Superior temporal gyrus (tissue), 1 donor: ENCODE results near the gene CDH13.

ENCODE experiments used
- DNase-seq: peaks from one replicate; pipeline ENCODE4 v3.0.0-alpha.2; 2016; ENCODE audit errors: extremely low spot score

Gene CDH13

DNA sequence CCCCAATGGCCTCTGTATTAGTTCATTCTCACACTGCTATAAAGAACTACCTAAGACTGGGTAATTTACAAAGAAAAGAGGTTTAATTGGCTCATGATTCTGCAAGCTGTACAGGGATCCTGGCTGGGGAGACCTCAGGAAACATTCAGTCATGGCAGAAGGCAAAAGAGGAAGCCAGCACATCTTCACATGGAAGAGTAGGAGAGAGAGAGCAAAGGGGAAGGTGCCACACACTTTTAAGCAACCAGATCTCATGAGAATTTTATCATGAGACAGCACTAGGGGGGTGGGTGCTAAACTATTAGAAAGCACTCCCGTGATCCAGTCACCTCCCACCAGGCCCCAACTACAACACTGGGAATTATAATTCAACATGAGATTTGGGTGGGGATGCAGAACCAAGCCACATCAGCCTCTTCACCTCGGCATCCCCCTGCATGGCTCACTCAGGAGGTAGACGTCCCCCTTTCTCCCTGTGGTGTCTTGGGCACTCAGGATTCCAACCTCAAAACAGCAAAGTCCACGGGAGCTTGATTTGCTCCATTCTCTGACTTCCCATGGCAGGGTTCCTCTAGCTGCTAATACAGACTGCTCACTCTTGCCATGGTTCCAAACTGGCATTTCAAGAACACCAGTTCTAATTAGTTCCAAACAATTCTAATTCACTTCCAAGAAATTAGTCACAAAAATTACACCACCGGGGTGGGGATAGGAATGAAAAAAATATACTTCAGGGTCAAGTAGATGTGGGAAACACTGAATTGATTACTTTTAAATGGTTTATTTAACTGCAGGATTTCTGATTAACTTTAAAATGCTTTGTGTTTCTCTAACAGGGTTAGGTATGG, 977.2 kb downstream of the CDH13 start:
- DNase-seq = no peak

DNA sequence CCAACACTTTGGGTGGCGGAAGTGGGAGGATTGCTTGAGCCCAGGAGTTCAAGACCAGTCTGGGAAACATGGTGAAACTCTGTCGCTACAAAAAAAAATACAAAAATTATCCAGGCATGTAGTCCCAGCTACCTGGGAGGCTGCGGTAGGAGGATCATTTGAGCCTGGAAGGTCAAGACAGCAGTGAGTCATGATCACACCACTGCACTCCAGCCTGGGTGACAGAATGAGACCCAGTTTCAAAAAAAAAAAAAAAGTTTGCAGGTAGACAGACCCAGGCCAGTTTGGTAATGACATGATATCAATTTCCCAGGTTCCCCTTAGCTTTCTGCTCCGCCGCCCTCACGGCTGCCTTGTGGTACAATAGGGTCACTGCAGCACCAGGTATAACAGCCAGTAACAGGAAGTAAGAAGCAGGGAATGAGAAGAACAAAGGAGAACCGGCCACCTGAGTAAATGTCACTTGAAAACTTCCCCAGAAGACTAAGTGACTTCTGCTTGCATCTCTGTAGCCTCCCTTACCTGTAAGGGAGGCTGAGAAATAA, 979.8 kb downstream of the CDH13 start:
- no peak for DNase-seq

DNA sequence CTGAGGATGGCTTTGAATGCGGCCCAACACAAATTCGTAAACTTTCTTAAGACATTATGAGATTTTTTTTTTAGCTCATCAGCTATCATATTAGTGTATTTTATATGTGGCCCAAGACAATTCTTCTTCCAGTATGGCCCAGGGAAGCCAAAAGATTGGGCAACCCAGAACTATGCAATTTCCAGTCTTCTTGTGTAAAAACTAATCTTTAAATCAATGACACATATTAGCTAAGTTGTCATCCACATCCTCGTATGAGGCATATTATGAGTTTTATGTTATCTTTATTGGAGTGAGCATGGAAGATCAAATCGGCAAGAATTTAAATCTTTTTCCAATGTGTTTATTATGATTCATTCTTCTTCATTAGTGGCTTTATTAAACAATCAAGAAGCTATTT, 982.4 kb downstream of the CDH13 start:
- DNase-seq = no peak

DNA sequence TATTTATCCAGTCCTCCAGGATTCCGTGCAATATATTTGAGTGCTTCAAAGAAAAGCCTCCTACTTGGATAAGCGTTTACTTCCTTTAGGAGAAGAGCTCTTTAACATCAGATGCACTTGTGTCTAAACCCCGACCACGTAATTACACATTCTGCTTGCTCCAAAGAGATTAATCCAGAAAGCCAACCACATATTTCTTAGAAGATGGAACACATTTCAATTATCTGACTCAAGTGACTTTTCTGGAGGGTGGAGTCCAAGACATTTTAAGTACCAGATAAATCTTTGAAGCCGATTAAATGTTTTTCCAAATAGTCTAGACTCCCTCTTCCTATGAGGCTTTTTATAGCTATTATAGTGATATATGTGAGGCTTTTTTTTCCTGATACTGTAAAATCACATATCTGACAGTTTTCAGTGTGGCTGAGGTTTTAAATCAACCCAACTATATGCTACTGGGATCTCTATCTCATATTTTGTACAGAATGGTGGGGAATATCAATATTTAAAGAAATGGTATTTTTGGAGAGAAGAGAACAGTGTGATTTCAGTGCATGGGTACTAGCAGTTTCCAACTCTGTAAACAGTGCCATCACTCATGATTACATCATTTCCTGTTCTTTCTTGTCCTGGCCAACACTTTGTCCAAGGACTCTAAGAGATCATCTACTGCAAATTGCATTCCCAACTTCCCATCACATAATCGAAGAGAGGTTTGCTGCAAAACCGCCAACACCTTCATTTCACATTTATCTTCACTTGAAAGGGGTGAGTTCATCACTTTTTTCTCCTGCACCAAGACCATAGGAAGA, 988.6 kb downstream of the CDH13 start:
- DNase-seq = no peak

DNA sequence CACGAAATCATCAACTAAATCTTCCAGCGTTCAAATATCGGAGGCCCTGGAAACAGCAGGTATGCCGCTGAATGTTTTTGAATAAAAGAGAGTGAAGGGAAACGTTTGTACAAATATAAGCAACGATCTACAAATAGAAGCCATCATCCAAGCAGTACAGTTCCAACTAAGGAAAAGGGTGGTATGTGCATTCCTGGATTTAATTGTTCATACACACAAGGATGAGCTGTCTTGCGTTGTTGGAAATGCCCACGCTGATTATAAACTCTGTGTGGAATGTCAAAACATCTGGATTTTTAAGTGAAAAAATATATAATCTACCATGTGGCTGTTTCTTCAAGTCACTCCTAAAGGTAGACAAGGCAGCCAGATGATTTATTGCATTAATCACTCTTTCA, 989.2 kb downstream of the CDH13 start:
- DNase-seq = no peak

DNA sequence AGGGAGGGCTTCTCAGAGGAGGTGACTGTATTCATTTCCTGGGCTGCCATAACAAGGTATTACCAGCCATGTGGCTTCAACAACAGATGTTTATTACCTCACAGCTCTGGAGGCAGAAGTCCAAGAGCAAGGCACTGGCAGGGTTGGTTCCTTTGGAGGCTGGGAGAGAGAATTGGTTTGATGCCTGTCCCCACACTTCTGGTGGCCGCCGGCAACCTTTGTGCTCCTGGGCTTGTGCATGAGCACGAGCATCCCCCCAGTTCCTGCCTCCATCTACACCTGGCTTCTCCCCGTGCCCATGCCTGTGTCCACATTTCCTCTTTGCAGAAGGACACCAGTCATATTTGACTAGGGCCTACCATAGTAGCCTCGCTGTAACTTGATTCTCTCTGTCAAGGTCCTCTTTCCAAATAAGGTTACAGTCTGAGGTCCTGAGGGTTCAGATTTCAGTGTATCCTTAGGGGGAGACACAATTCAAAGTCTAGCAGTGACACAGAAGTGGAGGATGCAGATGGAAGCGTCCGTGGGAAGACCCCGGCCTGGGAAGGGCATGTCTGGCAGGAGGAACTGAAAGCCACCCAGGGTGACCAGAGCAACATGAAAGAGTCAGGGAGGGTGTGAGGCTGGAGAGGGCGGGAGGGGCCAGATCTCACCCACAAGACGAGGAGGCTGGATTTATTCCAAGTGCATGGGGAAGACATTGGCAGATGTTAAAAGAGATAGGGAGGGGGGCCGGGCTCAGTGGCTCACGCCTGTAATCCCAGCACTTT, 992.8 kb downstream of the CDH13 start:
- DNase-seq = no peak

DNA sequence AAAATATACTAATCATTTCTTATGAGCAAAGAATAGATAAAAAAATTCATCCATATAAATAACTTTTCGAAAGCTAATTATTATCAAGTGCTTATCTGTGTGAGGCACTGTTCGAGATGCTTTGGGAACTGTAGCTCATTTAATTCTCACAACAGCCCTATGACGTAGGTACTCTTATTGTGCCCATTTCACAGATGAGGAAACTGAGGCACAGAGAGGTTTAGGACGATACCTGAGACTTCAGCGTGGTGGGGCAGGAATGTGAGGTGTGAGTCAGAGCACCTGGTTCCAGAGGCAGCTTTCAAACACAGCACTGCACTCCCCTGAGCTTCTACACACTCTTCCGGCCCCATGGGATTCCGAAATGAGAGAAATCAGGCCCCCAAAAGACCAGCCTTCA, 995.2 kb downstream of the CDH13 start:
- no peak for DNase-seq

DNA sequence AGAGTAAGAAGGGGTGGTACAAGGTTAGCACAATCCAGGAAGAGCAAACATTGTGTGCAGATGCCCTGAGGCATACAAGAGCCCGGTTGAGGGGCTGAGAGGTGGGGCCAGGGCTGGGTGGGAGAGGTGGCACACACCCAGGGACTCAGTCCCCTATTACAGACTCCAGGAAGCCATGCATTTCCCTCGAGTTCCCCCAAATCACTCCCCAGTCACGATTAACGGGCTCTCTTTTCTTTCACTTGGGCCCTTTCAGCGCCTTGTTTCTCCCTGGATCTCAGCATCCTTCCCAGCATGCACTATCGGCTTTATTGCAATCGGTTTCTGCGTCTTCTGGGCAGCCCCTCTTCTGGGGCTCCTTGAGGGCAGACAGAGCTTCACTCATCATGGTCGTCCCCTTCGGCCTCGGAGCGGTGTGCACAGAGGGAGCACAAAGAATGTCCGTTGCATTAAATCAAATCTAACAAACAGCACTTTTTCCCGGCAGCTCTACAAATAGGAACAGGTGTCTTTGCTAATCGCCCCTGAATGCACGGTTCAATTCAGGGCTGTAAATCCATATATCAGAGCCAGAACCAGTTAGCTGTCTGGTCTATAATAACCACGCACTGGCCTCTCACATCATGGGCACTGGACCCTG, 996.4 kb downstream of the CDH13 start:
- no peak for DNase-seq

DNA sequence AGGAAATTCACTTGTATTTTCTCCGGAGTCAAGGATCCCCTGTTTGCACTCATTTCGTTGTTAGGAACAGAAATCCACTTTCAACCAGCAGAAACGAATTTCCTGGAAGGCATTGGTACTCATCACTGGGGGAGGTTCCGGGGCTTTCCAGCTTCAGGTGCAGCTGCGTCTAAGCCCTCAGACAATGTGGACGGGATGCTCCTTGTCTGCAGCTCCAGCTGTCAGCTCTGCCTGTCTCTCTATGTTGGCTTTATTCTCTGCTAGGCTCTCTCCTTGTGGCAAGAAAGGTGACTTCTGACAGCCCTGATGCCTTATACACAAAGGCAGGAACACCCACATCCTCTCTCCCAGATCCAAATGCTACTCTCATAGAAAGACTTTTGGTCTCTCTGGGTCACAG, 997.1 kb downstream of the CDH13 start:
- DNase-seq = no peak

DNA sequence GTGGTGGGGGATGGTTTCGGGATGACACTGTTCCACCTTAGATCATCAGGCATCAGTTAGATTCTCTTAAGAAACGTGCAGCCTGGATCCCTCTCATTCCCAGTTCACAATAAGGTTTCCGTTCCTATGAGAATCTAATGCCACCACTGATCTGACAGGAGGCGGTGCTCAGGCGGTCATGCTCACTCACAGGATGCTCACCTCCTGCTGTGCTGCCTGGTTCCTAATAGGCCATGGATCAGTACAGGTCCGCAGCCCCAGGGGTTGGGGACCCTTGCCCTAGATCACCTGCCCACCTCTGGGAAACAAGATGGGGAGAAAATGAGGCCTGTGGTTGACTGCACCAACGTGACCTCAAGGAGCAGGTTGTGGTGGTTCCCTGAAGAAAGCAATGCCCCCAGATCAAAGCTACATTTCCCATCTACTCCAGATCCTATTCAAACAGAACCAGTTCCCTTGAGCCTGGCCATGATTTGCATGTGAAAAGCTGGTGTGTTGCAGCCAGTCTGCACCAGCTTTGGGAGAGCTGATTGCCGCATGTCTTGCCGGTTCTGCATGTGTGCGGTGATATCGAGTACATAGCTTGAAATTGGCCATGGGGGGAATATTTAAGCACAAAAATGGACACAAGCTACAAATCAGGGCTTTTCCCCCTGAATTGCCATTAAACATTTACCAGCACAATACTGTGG, 997.8 kb downstream of the CDH13 start:
- DNase-seq = no peak

DNA sequence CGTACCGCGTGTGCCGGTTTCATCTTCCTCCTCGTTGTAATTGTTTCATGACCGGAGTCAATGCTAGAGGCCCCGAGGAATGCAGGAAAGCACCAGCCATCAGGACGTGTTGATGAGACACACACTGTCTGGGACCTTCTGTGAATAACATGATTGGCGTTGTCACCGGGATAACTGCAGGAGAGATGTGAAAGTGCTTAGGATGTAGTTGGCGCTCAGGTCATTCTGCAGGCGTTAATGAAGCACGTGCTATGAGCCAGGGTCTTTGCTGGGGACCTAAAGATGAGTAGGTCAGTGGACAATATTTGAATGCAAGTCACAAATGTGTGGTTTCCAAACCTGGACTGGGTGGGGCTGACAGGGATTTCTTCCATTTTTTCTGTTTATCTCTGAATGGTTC, 999.4 kb downstream of the CDH13 start:
- DNase-seq = no peak

DNA sequence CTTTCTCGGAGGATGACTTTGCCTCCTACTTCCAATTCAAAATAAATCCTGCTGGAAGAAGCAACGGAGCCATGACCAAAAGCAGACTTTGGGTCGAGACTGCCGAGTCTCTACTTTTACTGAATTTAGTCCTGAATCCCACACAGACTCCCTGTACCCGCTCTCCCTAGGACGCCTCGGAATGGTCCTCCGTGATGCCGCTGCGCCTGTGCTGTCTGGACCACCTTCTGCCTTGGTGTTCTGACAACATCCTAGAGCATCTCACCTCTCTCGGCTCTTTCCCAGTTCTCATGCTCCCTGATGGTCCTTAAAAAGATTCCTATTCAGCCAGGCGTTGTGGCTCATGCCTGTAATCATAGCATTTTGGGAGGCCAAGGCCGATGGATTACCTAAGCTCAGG, 999.9 kb downstream of the CDH13 start:
- no peak for DNase-seq

DNA sequence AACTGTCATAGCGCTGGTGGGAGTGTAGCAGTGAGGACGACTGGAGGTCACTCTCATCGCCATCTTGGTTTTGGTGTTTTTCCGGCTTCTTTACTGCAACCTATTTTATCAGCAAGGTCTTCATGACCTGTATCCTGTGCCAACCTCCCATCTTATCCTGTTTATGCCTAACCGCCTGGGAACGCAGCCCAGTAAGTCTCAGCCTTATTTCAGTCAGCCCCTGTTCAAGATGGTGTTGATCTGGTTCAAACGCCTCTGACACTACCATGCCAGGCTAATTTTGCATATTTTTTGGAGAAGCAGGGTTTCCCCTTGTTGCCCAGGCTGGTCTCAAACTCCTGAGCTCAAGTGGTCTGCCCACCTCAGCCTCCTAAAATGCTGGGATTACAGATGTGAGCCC, 1001.2 kb downstream of the CDH13 start:
- no peak for DNase-seq

DNA sequence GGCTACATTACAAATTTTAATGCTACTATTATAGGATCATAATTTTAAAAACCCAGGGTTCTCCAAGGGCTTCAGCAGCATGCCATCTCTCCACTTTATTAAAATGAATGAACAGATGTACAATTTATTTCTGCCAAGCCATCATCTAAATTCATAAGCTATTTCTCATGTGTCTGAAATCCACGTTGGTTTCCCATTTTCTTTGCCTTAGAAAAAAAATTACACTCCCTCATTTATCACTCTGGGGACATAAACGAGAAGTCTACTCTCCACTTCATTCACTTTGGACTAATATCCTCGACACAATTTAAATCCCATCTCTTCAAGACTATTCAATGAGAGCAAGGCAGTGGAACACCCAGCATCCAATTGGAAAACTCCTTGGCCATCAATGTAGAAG, 1002.7 kb downstream of the CDH13 start:
- no peak for DNase-seq

DNA sequence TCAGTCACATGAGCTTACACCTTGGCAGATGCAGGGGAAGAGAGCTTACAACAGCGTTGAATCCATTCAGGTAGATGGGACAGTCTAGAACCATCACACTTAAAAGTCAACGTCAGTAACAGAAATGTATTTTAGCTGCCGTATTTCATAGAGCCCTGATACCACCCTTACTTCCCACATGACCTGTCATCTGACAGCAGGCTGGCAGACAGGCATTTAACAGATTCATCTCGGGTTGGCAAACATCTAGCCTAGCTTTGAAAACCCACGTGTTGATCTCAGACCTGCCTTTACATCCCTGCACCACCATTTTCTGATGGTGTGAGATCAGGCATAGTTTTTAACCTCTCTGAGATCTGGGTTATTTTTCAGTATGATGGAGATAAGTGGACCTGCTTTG, 1003.1 kb downstream of the CDH13 start:
- DNase-seq = no peak

DNA sequence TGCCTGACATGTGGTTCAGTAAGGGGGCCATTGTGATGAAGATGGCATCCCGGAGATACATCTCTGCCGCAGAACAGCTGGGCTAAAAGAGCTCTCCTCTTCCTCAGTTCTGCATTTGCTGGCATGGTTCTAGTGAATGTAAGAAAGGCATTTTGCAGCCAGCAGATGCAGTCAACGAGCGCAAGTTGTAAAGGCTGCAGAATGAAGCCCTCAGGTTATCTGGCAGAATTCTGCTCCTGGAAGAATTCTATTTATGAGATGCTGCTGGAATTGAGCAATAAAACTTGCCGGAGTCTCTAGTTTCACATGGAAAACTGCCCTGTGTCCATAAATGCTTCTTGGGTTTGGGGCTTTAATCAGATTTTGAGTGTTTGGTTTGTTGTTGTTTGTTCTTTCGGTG, 1004.2 kb downstream of the CDH13 start:
- no peak for DNase-seq

DNA sequence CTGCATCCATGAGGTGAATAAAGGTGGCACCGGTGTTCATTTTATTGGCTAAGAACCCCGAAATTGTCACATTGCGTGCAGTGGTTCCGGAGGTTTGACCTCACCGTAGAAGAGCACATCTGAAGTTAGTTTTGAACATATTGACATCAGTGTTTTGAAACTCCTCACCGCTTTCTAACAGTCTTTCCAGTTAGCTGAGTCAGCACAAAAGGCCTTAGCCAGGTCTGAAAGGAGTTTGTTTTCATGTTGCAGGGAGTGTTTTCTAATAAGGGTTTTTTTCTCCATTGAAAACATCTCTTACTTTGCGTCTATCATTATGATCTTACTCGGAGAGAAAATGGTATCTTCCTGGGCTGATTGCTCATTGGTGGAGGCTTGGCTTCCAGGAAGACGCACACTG, 1006.5 kb downstream of the CDH13 start:
- no peak for DNase-seq

DNA sequence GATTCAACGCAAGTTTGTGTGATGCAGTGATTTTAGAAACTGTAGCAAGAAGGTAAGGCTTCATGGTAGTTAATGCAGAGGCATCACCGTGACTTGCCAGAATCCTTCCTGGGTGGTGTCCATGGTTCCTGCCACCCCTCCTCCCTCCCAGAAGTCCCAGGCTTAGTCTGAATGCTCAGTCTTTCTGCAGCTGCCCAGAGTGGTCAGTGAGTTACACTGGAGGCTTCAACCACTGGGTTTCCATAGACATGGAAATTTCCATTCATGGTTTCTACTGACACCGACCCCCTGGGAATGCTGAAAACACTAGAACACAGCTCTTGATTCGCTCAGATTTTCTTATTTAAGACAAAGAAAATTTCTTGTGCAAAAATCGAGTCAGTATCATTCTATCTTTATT, 1021.6 kb downstream of the CDH13 start:
- no peak for DNase-seq

DNA sequence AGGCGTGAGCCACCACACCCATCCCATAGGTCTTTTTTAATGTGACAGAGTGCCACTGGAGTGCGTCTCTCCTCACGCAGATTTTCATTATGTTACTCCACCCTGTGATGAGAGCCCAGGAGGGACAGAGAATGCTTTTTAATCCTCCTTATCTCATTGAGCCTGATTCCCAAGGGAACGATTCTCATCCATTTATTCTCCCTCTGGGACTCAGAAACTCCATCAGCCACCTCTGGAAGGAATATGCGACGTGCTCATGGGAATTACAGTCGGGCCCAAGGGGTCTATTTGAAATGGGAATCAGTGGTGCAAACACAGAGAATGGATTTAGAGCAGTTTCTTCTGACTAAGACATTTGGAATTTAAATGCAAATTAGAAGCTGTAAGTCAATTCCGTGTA, 1025.1 kb downstream of the CDH13 start:
- DNase-seq = no peak

DNA sequence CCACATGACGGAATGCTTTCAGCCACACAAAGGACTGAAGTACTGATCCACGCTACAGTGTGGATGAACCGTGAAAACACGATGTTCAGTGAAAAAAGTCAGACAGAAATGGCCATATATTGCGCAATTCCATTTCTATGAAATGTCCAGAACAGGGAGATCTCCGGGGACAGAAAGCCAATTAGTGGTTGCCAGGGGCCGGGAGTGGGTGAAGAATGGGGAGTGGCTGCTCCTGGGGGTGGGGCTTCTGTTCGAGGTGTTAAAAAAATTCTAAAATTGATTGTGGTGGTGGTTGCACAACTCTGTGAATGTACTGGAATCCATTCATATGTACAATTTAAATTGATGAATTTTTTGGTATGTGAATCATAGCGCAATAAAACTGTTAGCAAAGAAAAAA, 1026.2 kb downstream of the CDH13 start:
- DNase-seq = no peak

DNA sequence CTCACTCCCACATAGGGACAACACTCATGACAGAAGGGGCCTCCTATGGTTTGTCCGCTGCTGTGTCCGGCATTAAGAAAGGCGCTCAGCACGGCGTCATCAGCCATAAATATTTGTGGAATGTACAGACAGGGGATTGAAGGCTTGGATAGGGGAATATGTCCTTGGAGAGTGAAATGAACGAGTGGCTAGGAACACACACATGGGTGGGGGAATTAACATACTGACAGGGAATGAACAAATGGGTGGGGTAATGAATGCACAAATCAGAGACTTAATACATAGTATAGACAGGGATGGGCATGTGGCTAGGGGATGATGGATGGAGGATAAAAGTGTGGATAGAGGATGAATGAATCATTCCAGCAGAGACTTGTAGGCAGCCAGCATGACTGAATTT, 1027.0 kb downstream of the CDH13 start:
- DNase-seq = no peak
